ENCODE data around the gene IMMP2L.

- TF ChIP-seq GTF2F1 (IDR thresholded peaks at IDR 0.05; ENCODE audit: borderline replicate concordance, low read depth, low read length), result no peak
- TF ChIP-seq EZH2 (IDR thresholded peaks at IDR 0.05; ENCODE audit: low read depth, low read length, severe bottlenecking), result no peak
- TF ChIP-seq POLR2A (IDR thresholded peaks at IDR 0.05; ENCODE audit: control extremely low read depth in 1 of 2, low read depth in 2 of 2, low read length in 2 of 2), result no peak
- no peak for TF ChIP-seq POLR2AphosphoS5 (IDR thresholded peaks at IDR 0.05; ENCODE audit: low read depth, low read length)
- TF ChIP-seq CBX5 (IDR thresholded peaks at IDR 0.05; ENCODE audit: low read depth, low read length), result no peak
- TF ChIP-seq ATF3 (IDR thresholded peaks at IDR 0.05; ENCODE audit: insufficient read depth, low read depth, low read length), result no peak
- TF ChIP-seq, protein P1, sequence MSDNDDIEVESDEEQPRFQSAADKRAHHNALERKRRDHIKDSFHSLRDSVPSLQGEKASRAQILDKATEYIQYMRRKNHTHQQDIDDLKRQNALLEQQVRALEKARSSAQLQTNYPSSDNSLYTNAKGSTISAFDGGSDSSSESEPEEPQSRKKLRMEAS (IDR thresholded peaks at IDR 0.05), result no peak
- no peak for TF ChIP-seq CTCF (IDR thresholded peaks at IDR 0.05; ENCODE audit: control extremely low read depth in 1 of 3, insufficient read depth in 1 of 3, low read depth in 1 of 3, low read length in 3 of 3)
- TF ChIP-seq NRF1 (IDR thresholded peaks at IDR 0.05; ENCODE audit: low read depth, low read length), result no peak
- TF ChIP-seq CREB1 (IDR thresholded peaks at IDR 0.05), result no peak
Measured at GRCh38 chr7:111239437-111239836, 322.9 kb downstream of the IMMP2L start.

All from H1 (cell line).